Measurements from ENCODE around the gene ATP8A2.

DNA sequence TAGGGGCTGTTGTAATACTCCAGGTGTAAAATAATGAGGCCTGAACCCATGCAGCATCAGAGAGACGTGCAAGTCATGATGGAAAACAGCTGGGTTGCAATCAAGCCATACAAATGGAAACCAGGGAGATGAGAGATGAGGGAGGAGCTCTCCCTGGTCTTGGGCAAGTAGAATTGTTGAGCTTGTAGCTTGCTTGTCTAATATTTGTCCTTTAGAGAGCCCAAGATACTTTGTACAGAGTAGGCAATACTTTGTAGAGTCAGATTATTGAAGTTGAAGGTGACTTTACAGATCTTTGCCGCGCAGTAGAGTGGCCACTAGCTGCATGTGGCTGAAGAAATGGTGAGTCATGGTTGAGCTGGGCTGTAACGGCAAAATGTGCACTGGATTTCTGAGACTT lies 8.3 kb downstream of the ATP8A2 start:
- TF ChIP-seq POLR2A (IDR thresholded peaks at IDR 0.05) = no peak
- no peak for TF ChIP-seq CTCF (IDR thresholded peaks at IDR 0.05)
- no peak for TF ChIP-seq POLR2AphosphoS5 (IDR thresholded peaks at IDR 0.05)
